Measurements from ENCODE around the gene SAMD8.

DNA sequence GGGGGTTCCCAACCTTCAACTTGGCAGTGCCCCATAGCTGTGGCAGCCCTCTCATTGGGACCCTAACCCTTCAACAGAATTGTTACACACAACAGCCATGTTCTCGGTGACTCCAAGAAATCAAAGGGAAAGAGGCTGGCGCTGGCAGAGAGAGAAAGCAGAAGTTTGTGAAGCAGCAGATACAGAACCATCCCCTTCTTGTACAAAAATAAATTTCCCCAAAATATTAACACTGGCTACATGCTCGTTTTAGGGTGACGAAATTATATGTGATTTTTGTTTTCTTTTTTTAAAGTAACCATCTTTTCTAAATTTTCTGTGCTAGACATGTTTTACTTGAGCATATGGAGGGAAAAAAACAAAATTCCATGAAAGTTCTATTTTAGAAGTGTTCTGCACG, 45.2 kb upstream of the SAMD8 start:
- TF ChIP-seq POLR2A (IDR thresholded peaks at IDR 0.05; ENCODE audit: low read length) (no peak), GATA1 (IDR thresholded peaks at IDR 0.05; ENCODE audit: low read depth, low read length) (no peak)

Measured in erythroblast (primary cell).